ENCODE results near the gene SLC12A6.
A peak's percentile ranks its signal among the peaks of the same experiment; 100 is the strongest.

SLC12A6 gene

DNA sequence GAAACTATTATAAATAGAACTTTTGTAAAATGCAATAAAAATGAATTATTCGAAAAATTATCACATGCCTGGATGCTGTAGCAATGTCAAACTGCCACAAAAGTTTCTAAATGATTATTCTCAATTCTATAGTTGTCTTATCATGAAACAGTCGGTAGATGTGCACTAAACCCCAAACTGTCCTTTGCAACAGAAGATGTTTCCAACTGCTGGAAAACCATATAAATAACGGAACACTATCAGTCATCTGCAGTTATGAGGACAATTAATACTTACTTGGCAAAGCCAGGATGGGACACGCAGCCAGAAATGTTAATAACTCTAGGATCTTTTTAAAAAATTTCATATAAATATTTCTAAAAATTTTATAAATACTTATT is 95.3 kb downstream of the SLC12A6 start:
- Histone ChIP-seq H3K9me3 (ENCODE audit: insufficient read depth, low read length) (no peaks in the 10 kb centered on the region), H3K27me3 (ENCODE audit: insufficient read depth, insufficient read length) (no peaks in the 10 kb centered on the region), H3K4me3 (ENCODE audit: insufficient read length, low read depth) (no peak overlapping the region), H3K9ac (ENCODE audit: insufficient read length, low read depth) (no peak overlapping the region), H3K4me1 (ENCODE audit: insufficient read depth, insufficient read length) (no peaks in the 10 kb centered on the region), H3K36me3 (ENCODE audit: insufficient read depth, insufficient read length, low read length) (peaks cover 5% of the 10 kb centered on the region)
- no peak for DNase-seq (ENCODE audit: low read depth, low spot score)
- no peak for TF ChIP-seq YY1 (IDR thresholded peaks at IDR 0.05; ENCODE audit: insufficient read depth, insufficient read length)
- TF ChIP-seq ZNF274 (IDR thresholded peaks at IDR 0.05; ENCODE audit: low read depth, low read length), result no peak
- TF ChIP-seq SUZ12 (IDR thresholded peaks at IDR 0.05; ENCODE audit: extremely low read depth, insufficient read depth, insufficient read length), result no peak

DNA sequence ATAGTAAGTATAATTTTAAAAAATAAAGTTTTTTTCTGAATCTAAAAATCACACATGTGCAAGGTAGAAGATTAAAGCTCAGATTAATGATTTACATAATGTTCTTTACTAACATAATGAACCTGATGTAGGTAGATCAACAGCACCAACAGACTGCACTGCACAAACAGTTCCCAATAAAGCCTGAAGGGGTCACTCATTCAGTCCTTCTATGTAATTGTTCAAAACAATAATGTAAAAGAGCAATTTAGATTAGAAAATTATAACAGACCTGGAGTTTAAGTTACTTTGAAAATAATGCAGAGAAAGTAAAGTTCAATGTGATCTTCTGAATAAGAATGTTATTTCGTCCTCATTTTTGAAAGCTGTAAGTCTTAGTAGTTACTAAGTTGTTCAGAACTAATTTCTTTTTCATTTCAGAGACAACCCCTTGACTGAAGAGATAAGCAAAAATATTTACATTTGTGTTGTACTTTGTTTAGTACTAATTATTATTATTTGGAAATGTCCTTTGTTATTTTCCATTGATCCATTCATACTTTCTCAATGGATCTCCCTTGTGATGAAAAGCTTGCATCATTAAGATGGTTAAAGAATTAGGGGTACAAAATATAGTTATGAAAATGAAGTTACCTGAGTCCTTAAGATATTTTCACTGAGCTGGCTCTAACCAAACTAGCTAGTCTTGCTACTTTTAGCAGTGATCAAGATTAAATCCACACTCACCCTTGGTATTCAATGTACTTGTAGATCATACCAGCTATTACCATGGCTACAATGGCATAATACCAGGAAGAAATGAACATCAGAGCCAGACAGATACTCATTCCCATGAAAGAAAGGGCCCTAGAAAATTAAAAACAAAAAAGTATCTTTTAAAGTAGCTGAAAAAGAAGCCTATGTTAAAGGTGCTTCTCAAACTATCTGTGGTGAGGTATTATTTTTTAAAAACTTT is 95.9 kb downstream of the SLC12A6 start:
- Histone ChIP-seq H3K36me3 (ENCODE audit: insufficient read depth, insufficient read length, low read length) (peaks cover 5% of the 10 kb centered on the region), H3K27me3 (ENCODE audit: insufficient read depth, insufficient read length) (no peaks in the 10 kb centered on the region), H3K9me3 (ENCODE audit: insufficient read depth, low read length) (no peaks in the 10 kb centered on the region), H3K9ac (ENCODE audit: insufficient read length, low read depth) (no peak overlapping the region), H3K4me1 (ENCODE audit: insufficient read depth, insufficient read length) (no peaks in the 10 kb centered on the region), H3K4me3 (ENCODE audit: insufficient read length, low read depth) (no peak overlapping the region)
- TF ChIP-seq SUZ12 (IDR thresholded peaks at IDR 0.05; ENCODE audit: extremely low read depth, insufficient read depth, insufficient read length), result no peak
- no peak for TF ChIP-seq ZNF274 (IDR thresholded peaks at IDR 0.05; ENCODE audit: low read depth, low read length)
- TF ChIP-seq YY1 (IDR thresholded peaks at IDR 0.05; ENCODE audit: insufficient read depth, insufficient read length), result no peak
- DNase-seq (ENCODE audit: low read depth, low spot score), result no peak

GRCh38 chr15:34240537-34240936 is 97.0 kb downstream of the SLC12A6 start:
- Histone ChIP-seq H3K4me1 (ENCODE audit: insufficient read depth, insufficient read length) (no peaks in the 10 kb centered on the region), H3K36me3 (ENCODE audit: insufficient read depth, insufficient read length, low read length) (peaks cover 12% of the 10 kb centered on the region), H3K9ac (ENCODE audit: insufficient read length, low read depth) (no peak overlapping the region), H3K9me3 (ENCODE audit: insufficient read depth, low read length) (no peaks in the 10 kb centered on the region), H3K4me3 (ENCODE audit: insufficient read length, low read depth) (no peak overlapping the region), H3K27me3 (ENCODE audit: insufficient read depth, insufficient read length) (no peaks in the 10 kb centered on the region)
- TF ChIP-seq YY1 (IDR thresholded peaks at IDR 0.05; ENCODE audit: insufficient read depth, insufficient read length) (no peak), ZNF274 (IDR thresholded peaks at IDR 0.05; ENCODE audit: low read depth, low read length) (no peak), SUZ12 (IDR thresholded peaks at IDR 0.05; ENCODE audit: extremely low read depth, insufficient read depth, insufficient read length) (no peak)
- no peak for DNase-seq (ENCODE audit: low read depth, low spot score)

DNA sequence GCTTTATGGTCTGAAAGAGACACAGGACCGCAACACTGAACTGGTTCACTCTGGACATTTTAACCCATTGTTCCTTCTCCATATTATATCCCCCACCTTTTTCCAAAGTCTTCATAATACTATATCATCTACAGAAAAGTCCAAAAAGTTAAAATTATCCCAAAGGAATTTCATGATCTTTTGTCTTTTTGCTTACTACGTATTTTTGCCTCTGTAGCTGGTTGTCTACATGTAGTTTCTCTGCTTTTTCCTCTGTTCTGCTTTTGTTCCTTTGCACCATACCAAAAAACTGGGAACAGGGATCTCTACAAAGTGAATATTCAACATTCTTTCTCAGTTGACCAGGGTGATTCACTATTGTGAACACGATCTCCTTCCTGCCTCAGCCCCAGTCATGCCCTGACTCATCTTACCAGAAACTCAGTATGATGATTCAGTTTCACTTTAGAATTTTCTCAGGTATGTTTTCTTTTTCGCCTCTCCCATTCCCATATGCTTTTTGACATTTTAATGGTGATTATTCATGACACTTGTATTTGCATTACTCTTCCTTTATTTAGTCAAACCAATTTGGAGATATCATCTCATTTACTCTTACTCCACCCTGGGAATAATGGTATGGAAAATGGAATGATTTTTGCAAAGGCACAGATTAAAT is 98.3 kb downstream of the SLC12A6 start:
- DNase-seq (ENCODE audit: low read depth, low spot score), result no peak
- H3K9me3 ChIP-seq (ENCODE audit: insufficient read depth, low read length), result no peaks in the 10 kb centered on the region
- H3K4me3 ChIP-seq (ENCODE audit: insufficient read length, low read depth), result no peak overlapping the region
- TF ChIP-seq SUZ12 (IDR thresholded peaks at IDR 0.05; ENCODE audit: extremely low read depth, insufficient read depth, insufficient read length) (no peak), YY1 (IDR thresholded peaks at IDR 0.05; ENCODE audit: insufficient read depth, insufficient read length) (no peak), ZNF274 (IDR thresholded peaks at IDR 0.05; ENCODE audit: low read depth, low read length) (no peak)
- H3K27me3 ChIP-seq (ENCODE audit: insufficient read depth, insufficient read length), result no peaks in the 10 kb centered on the region
- no peak overlapping the region for H3K9ac ChIP-seq (ENCODE audit: insufficient read length, low read depth)
- H3K4me1 ChIP-seq (ENCODE audit: insufficient read depth, insufficient read length), result no peaks in the 10 kb centered on the region
- peaks cover 12% of the 10 kb centered on the region for H3K36me3 ChIP-seq (ENCODE audit: insufficient read depth, insufficient read length, low read length)

DNA sequence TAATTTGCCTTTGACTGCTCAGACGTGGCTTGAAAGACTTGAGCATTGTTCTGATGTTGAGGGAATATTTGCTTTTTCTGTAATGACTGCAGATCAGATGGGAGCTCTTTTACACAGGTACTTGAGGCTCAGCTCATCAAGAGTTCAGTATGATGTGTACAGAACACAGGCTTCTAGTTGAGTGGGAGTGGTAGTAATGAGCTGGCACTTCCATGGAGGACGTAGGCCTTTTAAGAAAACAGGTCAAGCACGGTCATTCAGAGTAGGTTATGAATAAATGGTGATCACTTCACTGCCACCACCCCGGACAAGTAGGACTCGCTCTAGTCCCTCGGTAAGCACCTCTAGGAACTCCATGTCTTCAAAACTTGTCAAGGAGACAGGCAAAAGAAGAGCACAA is 104.0 kb downstream of the SLC12A6 start:
- Histone ChIP-seq H3K4me3 (ENCODE audit: insufficient read length, low read depth) (no peak overlapping the region), H3K9ac (ENCODE audit: insufficient read length, low read depth) (no peak overlapping the region), H3K36me3 (ENCODE audit: insufficient read depth, insufficient read length, low read length) (peaks cover 28% of the 10 kb centered on the region), H3K4me1 (ENCODE audit: insufficient read depth, insufficient read length) (no peaks in the 10 kb centered on the region), H3K9me3 (ENCODE audit: insufficient read depth, low read length) (no peaks in the 10 kb centered on the region), H3K27me3 (ENCODE audit: insufficient read depth, insufficient read length) (no peaks in the 10 kb centered on the region)
- no peak for TF ChIP-seq ZNF274 (IDR thresholded peaks at IDR 0.05; ENCODE audit: low read depth, low read length)
- no peak for TF ChIP-seq YY1 (IDR thresholded peaks at IDR 0.05; ENCODE audit: insufficient read depth, insufficient read length)
- no peak for TF ChIP-seq SUZ12 (IDR thresholded peaks at IDR 0.05; ENCODE audit: extremely low read depth, insufficient read depth, insufficient read length)
- no peak for DNase-seq (ENCODE audit: low read depth, low spot score)

- peak overlapping the region; percentile 97 for H3K9ac ChIP-seq (ENCODE audit: insufficient read length, low read depth)
- peaks cover 22% of the 10 kb centered on the region for H3K36me3 ChIP-seq (ENCODE audit: insufficient read depth, insufficient read length, low read length)
- H3K9me3 ChIP-seq (ENCODE audit: insufficient read depth, low read length), result no peaks in the 10 kb centered on the region
- H3K27me3 ChIP-seq (ENCODE audit: insufficient read depth, insufficient read length), result no peaks in the 10 kb centered on the region
- H3K4me3 ChIP-seq (ENCODE audit: insufficient read length, low read depth), result peak overlapping the region; percentile 93
- no peaks in the 10 kb centered on the region for H3K4me1 ChIP-seq (ENCODE audit: insufficient read depth, insufficient read length)
- TF ChIP-seq YY1 (IDR thresholded peaks at IDR 0.05; ENCODE audit: insufficient read depth, insufficient read length) (no peak), ZNF274 (IDR thresholded peaks at IDR 0.05; ENCODE audit: low read depth, low read length) (no peak), SUZ12 (IDR thresholded peaks at IDR 0.05; ENCODE audit: extremely low read depth, insufficient read depth, insufficient read length) (no peak)
- DNase-seq (ENCODE audit: low read depth, low spot score), result no peak
Observed at GRCh38 chr15:34223904-34224596, 113.5 kb downstream of the SLC12A6 start.
